ENCODE results near the gene LILRB1.
"Not testable (repeated sequence)": the region's sequence is repeated elsewhere in the genome, so short reads cannot be mapped to it uniquely, and the experiment has no call there.

The LILRB1 gene

DNA sequence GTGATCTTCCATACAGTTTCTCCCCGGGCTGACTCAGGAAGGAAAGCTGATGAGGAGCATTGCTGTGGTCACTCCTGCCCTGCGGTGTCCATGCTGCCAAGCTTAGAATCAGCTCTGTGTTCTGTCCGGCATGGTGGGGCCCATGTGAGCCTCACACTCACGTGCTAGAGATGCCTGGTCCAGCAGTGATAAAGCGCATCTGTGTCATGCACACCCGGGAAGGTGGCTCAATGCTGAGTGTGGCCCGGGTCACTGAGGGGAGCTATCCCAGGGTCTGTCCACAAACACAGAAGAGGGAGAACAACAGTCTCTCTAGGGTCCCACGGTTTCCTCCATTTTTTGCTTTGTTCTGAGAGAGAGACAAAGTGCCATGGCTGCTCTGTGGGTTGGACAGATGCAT lies 3.5 kb upstream of the LILRB1 start:
- no peak for DNase-seq

DNA sequence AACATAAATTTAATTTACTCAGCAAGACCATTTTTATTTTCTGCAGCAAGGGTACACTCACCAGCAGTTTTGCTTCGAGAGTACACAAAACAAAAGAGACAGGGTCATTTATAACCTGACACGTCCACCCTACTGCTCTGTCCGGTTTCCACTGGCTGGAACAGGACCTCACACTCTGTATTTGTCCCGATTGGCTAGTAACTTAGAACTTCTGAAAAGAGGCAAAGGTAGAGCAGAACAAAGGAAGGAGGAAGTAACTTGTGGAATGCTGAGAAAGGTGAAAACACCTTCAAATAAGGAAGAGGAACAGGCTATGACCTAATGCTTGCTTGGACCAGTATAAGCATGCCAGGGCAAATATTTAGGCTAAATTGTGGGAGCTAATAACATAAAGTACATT lies 2.4 kb upstream of the LILRB1 start:
- DNase-seq: not testable (repeated sequence)

DNA sequence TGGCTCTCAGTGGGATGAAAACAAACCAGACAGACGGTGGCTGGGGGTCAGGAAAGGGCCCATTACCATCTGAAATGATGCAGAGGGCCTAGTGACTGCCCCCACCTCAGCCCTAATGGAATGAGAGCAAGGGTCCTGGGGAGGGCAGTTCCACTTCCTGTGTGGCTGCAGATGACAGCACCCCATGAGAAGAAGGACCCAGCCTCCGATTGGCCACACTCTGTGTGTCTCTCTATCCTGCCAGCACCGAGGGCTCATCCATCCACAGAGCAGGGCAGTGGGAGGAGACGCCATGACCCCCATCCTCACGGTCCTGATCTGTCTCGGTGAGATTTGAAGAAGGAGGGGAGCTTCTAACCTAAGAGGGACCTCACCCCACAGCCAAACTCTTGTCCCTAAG lies 498 bp downstream of the LILRB1 start:
- no peak for DNase-seq

DNA sequence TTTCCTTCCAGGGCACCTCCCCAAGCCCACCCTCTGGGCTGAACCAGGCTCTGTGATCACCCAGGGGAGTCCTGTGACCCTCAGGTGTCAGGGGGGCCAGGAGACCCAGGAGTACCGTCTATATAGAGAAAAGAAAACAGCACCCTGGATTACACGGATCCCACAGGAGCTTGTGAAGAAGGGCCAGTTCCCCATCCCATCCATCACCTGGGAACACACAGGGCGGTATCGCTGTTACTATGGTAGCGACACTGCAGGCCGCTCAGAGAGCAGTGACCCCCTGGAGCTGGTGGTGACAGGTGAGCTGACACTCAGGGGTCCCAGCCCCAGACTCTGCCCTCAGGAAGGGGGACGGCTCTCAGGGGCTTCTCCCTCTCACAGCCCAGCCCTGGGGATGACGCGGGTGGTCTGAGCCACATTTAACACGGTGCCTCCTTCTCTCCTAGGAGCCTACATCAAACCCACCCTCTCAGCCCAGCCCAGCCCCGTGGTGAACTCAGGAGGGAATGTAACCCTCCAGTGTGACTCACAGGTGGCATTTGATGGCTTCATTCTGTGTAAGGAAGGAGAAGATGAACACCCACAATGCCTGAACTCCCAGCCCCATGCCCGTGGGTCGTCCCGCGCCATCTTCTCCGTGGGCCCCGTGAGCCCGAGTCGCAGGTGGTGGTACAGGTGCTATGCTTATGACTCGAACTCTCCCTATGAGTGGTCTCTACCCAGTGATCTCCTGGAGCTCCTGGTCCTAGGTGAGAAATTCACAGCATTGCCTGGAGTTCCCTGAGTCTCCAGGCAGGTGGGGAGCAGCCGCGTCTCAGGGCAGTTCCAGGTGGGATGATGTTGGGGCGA lies 1.4 kb downstream of the LILRB1 start:
- not testable (repeated sequence) for DNase-seq

DNA sequence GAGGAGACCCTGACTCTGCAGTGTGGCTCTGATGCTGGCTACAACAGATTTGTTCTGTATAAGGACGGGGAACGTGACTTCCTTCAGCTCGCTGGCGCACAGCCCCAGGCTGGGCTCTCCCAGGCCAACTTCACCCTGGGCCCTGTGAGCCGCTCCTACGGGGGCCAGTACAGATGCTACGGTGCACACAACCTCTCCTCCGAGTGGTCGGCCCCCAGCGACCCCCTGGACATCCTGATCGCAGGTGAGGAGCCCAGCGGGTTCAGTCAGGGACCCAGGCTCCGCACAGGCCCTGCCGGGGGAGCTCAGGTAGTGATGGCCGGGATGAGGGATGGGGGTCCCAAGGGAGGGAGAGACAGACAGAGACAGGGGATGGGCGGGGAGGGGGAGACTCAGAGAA lies 2.2 kb downstream of the LILRB1 start:
- DNase-seq: not testable (repeated sequence)

DNA sequence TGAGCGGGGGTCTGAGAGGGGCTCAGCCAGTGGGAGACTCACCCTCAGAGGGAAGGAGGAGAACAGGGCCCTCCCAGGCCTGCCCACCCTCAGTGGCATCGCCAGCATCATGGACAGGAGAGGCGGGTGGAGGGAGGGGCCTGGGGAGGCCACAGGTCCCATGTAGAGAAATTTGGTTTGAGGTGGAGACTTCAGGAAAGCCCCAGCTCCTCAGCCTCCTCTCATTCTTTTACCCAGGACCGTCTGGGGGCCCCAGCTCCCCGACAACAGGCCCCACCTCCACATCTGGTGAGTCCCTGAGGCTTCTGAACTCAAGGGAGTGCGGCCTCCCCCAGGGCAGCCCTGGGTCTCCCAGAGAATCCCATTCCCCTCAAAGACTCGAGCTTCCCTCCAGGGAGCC lies 3.1 kb downstream of the LILRB1 start:
- no peak for DNase-seq

DNA sequence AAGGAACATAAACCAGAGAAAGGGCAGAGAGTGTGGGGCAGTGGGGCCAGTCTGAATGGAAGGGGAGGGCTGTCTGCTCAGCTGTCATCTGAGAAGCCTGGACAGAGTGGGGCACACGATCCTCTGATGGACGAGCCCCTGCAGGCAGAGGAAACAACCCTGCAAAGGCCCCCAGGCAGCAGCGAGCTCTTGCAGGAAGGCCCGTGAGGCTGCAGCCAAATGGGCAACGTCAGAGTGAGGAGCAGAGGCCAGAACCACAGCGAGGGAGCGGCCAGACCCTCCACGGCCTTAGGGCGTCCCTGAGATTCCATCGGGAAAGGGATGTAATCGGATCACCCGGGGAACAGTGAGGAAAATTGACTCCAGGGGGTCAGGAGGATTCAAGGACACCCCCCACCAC lies 5.8 kb downstream of the LILRB1 start:
- DNase-seq: not testable (repeated sequence)

DNA sequence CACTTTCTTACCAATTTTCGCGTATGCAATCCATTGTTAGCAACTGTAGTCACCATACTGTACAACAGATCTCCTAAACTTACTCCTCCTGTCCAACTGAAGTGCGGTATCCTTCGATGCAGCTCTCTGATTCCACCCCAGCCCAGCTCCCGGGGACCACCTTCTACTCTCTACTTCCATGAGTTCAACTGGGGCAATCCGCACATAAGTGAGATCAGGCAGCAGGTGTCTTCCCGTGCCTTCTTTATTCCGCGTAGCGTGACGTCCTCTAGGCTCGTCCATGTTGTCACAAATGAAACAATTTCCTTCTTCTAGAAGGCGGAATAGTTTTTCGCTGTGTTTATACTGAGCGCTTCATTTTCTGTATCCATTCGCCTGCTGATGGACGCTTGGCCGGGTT lies 8.4 kb downstream of the LILRB1 start:
- no peak for DNase-seq

DNA sequence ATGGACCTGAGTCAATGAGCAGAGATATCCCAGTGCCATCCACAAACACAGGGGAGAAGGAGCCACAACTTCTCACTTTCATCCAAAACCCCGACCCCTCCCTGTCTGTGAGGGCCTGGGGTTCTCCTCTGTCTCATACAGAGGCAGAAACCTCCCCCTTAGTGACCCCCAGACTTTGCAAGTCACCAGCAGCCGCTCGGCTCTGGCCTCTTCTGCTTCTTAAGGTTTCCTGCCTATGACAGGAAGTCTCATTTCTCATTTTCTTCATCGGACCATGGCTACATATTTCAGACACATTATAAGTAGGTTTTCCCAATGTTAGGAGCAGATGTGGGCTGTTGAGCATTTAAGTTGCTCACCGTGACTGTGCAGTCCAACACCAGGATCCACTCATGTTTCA lies 12.7 kb downstream of the LILRB1 start:
- not testable (repeated sequence) for DNase-seq

DNA sequence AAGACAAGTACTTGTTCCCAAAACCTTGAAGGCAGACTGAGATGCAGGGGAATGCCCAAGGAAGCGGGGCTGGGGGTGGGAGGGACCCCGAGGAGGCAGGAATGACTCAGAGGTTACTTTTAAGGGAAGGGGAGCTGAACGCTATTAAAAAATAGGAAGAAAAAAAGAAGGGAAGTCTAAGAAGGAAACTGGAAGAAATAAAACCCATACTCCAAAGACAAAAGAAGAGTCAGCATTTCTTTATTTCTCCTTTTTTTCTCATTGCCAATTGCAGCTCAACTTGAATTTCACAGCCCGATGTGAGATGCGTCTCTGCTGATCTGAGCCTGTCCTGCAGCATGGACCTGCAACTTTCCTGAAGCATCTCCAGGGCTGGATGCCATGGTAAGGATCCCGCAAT lies 13.3 kb downstream of the LILRB1 start:
- DNase-seq: not testable (repeated sequence)

DNA sequence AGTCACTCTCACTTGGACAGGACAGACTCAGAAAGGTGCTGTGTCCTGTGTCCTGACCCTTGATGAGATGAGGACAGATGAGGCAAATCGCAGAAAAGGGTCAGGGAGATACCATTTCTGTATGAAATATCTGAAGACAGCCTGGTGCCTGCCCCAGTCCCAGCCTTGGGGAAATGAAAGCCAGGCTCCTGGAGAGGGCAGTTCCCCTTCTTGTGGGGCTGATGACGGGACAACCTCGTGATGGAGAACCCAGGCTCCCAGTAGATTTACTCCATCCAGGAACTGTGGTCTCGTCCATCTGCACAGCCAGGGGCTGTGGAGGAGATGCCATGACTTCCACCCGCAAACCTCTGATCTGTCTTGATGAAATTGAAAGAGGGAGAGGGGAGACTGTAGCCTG lies 13.8 kb downstream of the LILRB1 start:
- no peak for DNase-seq

DNA sequence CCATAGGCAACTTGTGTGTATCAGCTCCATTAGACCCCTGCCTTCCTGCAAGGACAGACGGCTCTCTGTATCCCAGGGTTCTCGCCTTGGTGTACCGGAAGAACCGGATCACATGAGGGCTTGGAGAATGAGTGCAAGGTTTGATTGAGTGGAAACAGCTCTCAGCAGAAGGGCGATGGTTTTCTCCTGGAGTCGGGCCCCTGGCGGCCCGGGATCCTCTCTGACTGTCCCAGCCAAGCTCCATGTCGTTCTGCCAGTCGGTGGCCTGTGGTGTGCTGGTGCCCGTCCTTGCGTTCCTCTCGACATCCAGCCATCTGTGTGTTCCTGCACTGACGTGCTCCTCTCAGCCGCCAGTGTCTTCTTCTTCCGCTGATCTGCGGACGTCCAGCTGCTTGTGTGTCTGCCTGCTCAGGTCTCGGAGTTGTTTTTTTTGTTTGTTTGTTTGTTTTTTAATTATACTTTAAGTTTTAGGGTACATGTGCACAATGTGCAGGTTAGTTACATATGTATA lies 16.1 kb downstream of the LILRB1 start:
- no peak for DNase-seq

DNA sequence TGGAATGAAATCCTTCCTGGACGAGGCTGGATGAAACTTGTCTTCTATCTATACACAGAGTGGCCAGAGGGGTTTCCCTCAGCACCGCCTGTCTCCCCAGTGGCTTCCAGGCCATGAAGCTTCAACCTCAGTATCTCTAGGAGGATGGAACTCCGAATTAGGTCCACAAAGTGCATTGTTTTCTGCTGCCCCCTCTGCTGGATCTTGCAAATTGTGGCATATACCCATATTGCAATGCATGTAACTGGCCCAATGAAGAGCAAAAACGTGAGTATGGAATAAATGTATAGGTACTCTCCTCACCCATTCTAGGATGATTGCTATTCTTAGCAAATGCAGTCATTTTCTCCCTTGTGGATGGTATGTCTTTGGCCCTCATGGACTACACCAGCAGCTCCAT lies 17.8 kb downstream of the LILRB1 start:
- no peak for DNase-seq

DNA sequence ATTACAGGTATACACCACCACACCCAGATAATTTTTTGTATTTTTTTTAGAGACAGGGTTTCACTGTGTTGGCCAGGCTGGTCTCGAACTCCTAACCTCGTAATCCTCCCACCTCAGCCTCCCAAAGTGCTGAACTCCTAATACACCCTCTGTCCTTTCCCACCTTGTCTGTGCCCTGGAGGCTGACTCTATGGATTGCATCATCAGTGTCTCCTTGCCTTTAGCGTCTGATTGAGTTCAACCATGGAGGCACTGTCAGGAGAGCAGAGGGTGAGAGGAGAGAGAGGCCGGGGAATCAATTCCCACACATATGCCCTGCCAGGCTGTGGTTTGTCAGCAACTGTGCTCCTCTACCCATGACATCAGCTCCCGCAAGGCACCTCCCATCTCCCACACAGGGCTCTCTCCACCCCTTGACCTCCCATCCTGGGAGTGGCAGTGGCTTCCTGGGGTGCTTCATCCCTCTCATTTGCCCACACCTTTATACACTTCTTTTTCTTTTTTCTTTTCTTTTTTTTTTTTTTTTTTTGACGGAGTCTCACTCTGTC lies 19.9 kb downstream of the LILRB1 start:
- no peak for DNase-seq

DNA sequence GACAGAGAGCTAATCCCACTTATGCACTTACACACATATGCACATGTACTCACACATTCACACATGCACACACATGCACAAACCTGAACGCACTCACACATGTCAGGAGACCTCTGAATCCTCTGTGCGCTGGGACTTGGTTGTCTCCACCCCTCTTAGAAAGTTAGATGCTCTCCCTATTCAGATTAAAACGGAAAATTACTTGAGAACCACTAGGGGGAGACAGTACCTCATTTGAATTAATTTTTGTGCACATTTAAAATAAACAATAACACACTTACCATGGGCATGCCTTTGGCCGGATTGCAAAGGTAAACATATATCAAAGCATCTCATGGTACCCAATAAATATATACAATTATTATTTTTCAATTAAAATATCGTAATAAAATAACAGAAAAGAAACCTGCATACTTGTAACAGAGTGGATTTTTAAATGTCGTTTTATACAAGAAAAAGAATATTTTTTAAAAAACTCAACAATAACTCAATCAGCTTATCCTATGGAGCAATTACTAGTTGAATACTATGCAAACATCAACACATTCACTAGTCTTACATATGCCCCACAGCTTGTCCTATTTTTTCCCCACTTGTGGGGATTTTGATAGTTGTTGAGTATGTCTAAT lies 23.0 kb downstream of the LILRB1 start:
- DNase-seq: peak in 1 of 2 experiments; percentile 1

DNA sequence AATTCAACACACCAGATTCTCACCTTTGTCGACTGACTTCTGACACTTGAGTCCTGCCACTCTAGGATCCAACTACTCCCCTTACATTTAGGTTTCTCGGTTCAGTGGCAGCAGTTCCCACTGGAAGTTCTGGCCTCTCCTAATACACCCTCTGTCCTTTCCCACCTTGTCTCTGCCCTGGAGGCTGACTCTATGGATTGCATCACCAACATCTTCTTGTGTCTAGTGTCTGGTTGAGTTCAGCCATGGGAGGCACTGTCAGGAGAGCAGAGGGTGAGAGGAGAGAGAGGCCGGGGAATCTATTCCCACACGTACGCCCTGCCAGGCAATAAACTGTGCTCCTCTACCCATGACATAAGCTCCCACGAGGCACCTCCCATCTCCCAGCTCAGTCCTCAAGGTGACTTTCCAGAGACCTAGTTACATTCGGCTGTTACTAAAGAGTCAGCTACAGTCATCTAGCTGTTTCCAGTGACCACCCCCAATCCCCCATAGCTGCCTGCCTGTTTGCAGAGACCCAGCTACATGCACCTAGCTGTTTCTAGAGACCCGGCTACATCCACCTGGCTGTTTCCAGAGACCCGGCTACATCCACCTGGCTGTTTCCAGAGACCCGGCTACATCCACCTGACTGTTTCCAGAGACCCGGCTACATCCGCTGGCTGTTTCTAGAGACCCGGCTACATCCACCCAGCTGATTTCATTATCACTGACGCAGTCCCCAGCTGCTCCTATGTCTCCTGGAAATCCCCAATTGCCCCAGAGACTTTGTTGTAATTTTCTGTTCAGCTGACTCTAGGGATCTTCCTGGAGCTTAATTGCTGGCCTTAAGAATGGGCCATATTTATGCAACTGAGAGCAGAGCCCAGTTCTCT lies 24.4 kb downstream of the LILRB1 start:
- no peak for DNase-seq

DNA sequence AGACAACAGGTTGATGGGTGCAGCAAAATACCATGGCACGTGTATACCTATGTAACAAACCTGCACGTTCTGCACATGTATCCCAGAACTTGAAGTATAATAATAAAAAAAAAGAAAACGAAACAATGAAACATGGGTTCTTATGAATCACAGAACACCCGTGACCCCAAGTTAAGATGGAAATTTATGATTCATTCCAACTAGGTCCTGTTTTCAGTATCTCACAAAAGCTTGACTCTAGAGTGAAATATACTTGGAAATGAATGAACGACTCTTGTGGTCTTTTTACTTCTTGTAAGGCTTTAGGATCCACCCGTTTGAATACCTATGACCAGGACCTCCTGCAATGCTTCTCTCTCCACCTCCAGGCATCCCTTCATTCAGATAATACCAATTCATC lies 29.0 kb downstream of the LILRB1 start:
- DNase-seq: no peak

DNA sequence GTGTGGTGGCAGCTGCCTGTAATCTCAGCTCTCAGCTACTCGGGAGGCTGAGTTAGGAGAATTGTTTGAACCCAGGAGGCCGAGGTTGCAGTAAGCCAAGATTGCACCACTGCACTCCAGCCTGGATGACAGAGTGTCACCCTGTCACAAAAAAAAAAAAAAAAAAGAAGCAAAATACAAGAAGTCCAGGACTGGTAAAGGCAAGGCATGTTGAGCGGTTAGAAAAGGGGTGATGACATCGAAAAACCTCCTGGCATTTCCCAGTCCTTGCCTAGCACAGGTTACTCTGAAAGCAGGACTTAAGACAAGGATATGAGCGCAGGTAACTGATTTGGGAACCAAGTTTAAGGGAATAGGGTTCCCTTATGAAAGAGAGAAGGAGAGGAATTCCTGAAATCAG lies 30.0 kb downstream of the LILRB1 start:
- no peak for DNase-seq

DNA sequence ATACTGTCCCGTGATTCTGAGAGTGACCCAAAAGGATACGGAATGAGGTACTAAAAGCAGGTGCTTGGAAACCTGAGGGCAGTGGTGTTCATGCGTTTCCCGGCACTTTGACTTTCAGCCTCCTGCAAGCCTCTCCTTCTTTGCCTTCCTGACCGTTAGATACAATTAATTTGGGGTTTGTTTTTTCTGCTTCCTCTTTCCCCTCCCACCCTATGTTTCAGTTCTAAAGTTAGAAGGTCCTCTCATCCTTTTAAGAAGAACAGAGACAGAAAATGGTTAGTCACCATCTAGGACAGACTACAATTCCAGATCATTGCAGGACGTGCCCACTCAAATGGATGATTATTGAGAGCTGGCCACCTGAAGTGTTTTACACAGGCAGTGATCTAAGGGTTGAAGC lies 30.7 kb downstream of the LILRB1 start:
- DNase-seq: no peak

DNA sequence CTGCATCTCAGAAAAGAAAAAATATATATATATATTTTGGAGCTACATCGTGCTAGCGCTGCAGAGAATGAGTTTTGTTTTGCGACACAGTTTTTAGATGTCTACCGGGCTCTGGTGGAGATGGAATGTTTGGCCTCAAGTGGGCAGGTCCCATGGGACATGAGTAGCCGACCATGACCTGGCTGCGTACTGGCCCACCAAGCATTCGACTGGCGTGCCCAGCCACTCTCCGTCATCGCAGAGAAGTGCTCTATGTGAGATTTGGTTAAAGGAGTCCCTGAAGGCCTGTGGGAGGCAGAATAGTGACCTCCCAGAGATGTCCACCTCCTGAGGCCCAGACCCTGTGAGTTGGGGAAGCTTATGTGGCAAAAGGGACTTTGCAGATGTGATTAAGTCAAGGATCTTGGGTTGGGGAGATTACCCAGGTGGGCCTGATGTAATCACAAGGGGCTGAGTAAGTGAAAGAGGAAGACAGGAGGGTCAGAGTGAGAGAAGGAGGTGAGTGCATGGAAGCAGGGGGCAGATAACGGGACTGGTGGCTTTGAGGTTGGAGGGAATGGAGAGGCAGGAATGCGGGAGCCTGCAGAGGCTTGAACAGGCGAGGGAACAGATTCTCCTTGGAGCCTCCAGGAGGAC lies 31.7 kb downstream of the LILRB1 start:
- no peak for DNase-seq

DNA sequence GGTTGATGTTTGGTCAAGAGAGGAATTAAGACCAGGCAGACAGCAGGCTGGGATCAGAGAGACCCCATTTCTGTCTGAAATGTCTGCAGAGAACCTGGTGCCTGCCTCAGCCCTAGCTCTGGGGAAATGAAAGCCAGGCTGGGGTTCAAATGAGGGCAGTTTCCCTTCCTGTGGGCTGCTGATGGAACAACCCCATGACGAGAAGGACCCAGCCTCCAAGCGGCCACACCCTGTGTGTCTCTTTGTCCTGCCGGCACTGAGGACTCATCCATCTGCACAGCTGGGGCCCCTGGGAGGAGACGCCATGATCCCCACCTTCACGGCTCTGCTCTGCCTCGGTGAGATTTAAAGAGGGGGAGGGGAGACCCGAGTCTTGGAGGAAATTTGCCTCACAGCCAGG lies 32.4 kb downstream of the LILRB1 start, which contains the start of gene LILRB4:
Gene LILRB4 (plus strand): TSS at position 256 of the 400 bp plus-strand sequence. CDS start 49 bp downstream, at position 305.
- DNase-seq: no peak

DNA sequence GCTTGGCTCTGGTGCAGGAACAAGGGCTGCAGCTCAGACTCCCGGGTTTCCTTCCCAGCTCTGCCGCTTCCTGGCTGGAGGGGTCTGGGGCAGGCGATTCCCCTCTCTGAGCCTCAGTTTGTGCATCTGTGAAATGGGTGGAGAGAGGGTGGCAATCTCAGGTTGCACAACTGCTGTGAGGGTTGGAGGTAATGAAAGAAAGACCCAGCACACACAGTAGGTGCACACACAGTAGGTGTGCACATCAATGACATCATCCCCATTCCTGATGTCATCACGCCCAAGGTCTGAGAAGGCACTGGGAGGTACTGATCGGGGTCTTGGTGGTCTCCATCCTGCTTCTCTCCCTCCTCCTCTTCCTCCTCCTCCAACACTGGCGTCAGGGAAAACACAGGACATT lies 35.2 kb downstream of the LILRB1 start:
- DNase-seq: no peak
